SK-N-SH (cell line): ENCODE data around the gene TOPAZ1. TPM values are rescaled to one million over a fixed set of nuclear protein-coding genes. Genes with fewer than 3 reads are reported as not detected.

Experiments used
- CTCF ChIA-PET: fragments of 300-600, 350-600 bp; formaldehyde crosslinking; extraction: SDS; loops from one replicate; lab custom pipeline; 2021; lab: Yijun Ruan, JAX
- POLR2A ChIA-PET: fragments of 350-600 bp; sonication (Branson Sonifier 250); formaldehyde crosslinking; extraction: SDS; loops from one replicate; lab custom pipeline; 2020; ENCODE audit warnings: antibody characterized with exemption, inconsistent platforms; lab: Yijun Ruan, JAX
- DNase-seq: peaks from one replicate; pipeline ENCODE4 v3.0.0; 2012
- H2AFZ ChIP-seq: fragments of 200-600 bp; sonication (generic); 2 replicates; pipeline ENCODE4 v1.8.1; 2016; ENCODE audit warnings: antibody characterized with exemption, mild to moderate bottlenecking, low read depth
- H3F3A ChIP-seq: fragments of 200-600 bp; sonication (generic); replicated peaks from 2 replicates; pipeline ENCODE3; 2016; ENCODE audit warnings: antibody characterized with exemption, mild to moderate bottlenecking; ENCODE audit not compliant: insufficient read depth
- H3K27ac ChIP-seq, 2 experiments: fragments of 200-500 bp in 1 of 2; fragments of 200-600 bp in 1 of 2; sonication (Bioruptor generic) in 1 of 2; sonication (generic), shearing (Covaris generic) in 1 of 2; 2 replicates each; pipeline versions ENCODE4 v1.5.1 to v1.6.1; 2014 to 2016; ENCODE audit warnings: low read depth in 2 of 2, inconsistent platforms in 1 of 2, low read length in 1 of 2, mild to moderate bottlenecking in 1 of 2, mixed read lengths in 1 of 2
- H3K27me3 ChIP-seq: fragments of 200-600 bp; sonication (generic), shearing (Covaris generic); 2 replicates; pipeline ENCODE4 v1.6.1; 2016; ENCODE audit warnings: mixed run types; ENCODE audit not compliant: insufficient read depth
- H3K36me3 ChIP-seq, 2 experiments: fragments of 200-500 bp in 1 of 2; fragments of 200-600 bp in 1 of 2; sonication (Bioruptor generic) in 1 of 2; sonication (generic) in 1 of 2; replicated peaks in 1 of 2; 2 replicates each; pipeline versions ENCODE3 to v1.5.1; 2014 to 2016; ENCODE audit warnings: low read length in 1 of 2, mild to moderate bottlenecking in 1 of 2; ENCODE audit not compliant: insufficient read depth in 2 of 2, control insufficient read depth in 1 of 2
- H3K4me1 ChIP-seq, 2 experiments: fragments of 200-500 bp in 1 of 2; fragments of 200-600 bp in 1 of 2; sonication (Bioruptor generic) in 1 of 2; sonication (generic), shearing (Covaris generic) in 1 of 2; 2 replicates each; pipeline versions ENCODE4 v1.5.1 to v1.6.1; 2014 to 2016; ENCODE audit warnings: low read depth in 1 of 2, low read length in 1 of 2, mixed run types in 1 of 2; ENCODE audit not compliant: insufficient read depth in 2 of 2, control insufficient read depth in 1 of 2
- H3K4me2 ChIP-seq: fragments of 200-600 bp; sonication (generic), shearing (Covaris generic); 2 replicates; pipeline ENCODE4 v1.6.1; 2017; ENCODE audit warnings: mixed run types
- H3K4me3 ChIP-seq, 2 experiments: fragments of 200-500 bp in 1 of 2; fragments of 200-600 bp in 1 of 2; sonication (Bioruptor generic) in 1 of 2; sonication (generic), shearing (Covaris generic) in 1 of 2; 2 replicates each; pipeline versions ENCODE4 v1.5.1 to v1.8.1; 2014 to 2016; ENCODE audit warnings: low read depth in 2 of 2, inconsistent platforms in 1 of 2, low read length in 1 of 2, mild to moderate bottlenecking in 1 of 2, mixed read lengths in 1 of 2, moderate library complexity in 1 of 2
- H3K79me2 ChIP-seq: fragments of 200-600 bp; sonication (generic); 2 replicates; pipeline ENCODE4 v1.8.1; 2017; ENCODE audit warnings: mild to moderate bottlenecking; ENCODE audit not compliant: insufficient read depth
- H3K9ac ChIP-seq: fragments of 200-600 bp; sonication (generic); 2 replicates; pipeline ENCODE4 v1.6.1; 2017; ENCODE audit warnings: mixed run types
- H3K9me2 ChIP-seq: fragments of 200-600 bp; sonication (generic); 2 replicates; pipeline ENCODE4 v1.6.1; 2017; ENCODE audit warnings: mixed run types
- H3K9me3 ChIP-seq: fragments of 200-600 bp; sonication (generic); 2 replicates; pipeline ENCODE4 v1.6.1; 2017; ENCODE audit warnings: mixed run types, mild to moderate bottlenecking, moderate library complexity
- H4K20me1 ChIP-seq: fragments of 200-600 bp; sonication (generic); 2 replicates; pipeline ENCODE4 v1.6.1; 2017; ENCODE audit warnings: mild to moderate bottlenecking, mixed run types; ENCODE audit not compliant: insufficient read depth
- CTCF ChIP-seq: fragments of 200-600 bp; sonication (generic); IDR thresholded peaks from 2 replicates; pipeline ENCODE4 v1.6.1; 2017; ENCODE audit warnings: antibody characterized with exemption, mild to moderate bottlenecking, moderate library complexity
- ELF1 ChIP-seq: IDR thresholded peaks from 2 replicates; pipeline ENCODE4 v1.4.0; 2012
- EP300 ChIP-seq, 2 experiments: IDR thresholded peaks; 2 replicates each; pipeline versions ENCODE4 v1.4.0 to v1.6.1; 2012; ENCODE audit warnings: borderline replicate concordance in 1 of 2, low read depth in 1 of 2, low read length in 1 of 2
- FOSL2 ChIP-seq: IDR thresholded peaks from 2 replicates; pipeline ENCODE4 v1.4.0; 2012; ENCODE audit warnings: low read depth, mild to moderate bottlenecking, moderate library complexity, borderline replicate concordance
- FOXJ3 ChIP-seq: sonication (generic); formaldehyde crosslinking; IDR thresholded peaks from 2 replicates; pipeline ENCODE4 v1.5.1; 2020; ENCODE audit warnings: mild to moderate bottlenecking, missing genetic modification reagents
- GABPA ChIP-seq: IDR thresholded peaks from 2 replicates; pipeline ENCODE4 v1.4.0; 2012; ENCODE audit warnings: low read depth, mild to moderate bottlenecking
- GATA2 ChIP-seq: sonication (generic); formaldehyde crosslinking; IDR thresholded peaks from 2 replicates; pipeline ENCODE4 v1.5.0; 2020; ENCODE audit warnings: mild to moderate bottlenecking, missing genetic modification reagents
- MEF2A ChIP-seq: IDR thresholded peaks from 2 replicates; pipeline ENCODE4 v1.4.0; 2012; ENCODE audit warnings: low read depth, borderline replicate concordance
- MXI1 ChIP-seq: IDR thresholded peaks from 2 replicates; pipeline ENCODE4 v1.6.1; 2012; ENCODE audit warnings: mild to moderate bottlenecking, low read depth, low read length, improper control_type of control experiment
- NFIC ChIP-seq: IDR thresholded peaks from 2 replicates; pipeline ENCODE4 v1.4.0; 2012; ENCODE audit warnings: borderline replicate concordance
- NRF1 ChIP-seq: IDR thresholded peaks from 2 replicates; pipeline ENCODE4 v1.6.1; 2012; ENCODE audit warnings: low read depth, mild to moderate bottlenecking, low read length
- POLR2AphosphoS5 ChIP-seq: IDR thresholded peaks from 2 replicates; pipeline ENCODE4 v1.6.1; 2012; ENCODE audit warnings: low read depth, low read length
- RAD21 ChIP-seq: IDR thresholded peaks from 2 replicates; pipeline ENCODE4 v1.6.1; 2012; ENCODE audit warnings: mild to moderate bottlenecking, low read length
- RCOR1 ChIP-seq: fragments of 150-350 bp; IDR thresholded peaks from 2 replicates; pipeline ENCODE4 v1.6.1; 2017; ENCODE audit warnings: antibody characterized with exemption, low read length
- REST ChIP-seq: IDR thresholded peaks from 2 replicates; pipeline ENCODE4 v1.6.1; 2012; ENCODE audit warnings: mild to moderate bottlenecking, low read depth, low read length, moderate library complexity
- RFX5 ChIP-seq: IDR thresholded peaks from 2 replicates; pipeline ENCODE4 v1.6.1; 2012; ENCODE audit warnings: mild to moderate bottlenecking, improper control_type of control experiment, low read length
- SIN3A ChIP-seq: IDR thresholded peaks from 2 replicates; pipeline ENCODE4 v1.6.1; 2012; ENCODE audit warnings: low read depth, mild to moderate bottlenecking, low read length, moderate library complexity, borderline replicate concordance
- TAF1 ChIP-seq: IDR thresholded peaks from 2 replicates; pipeline ENCODE4 v1.6.1; 2012; ENCODE audit warnings: low read depth, mild to moderate bottlenecking, low read length, moderate library complexity, borderline replicate concordance
- USF2 ChIP-seq: fragments of 150-350 bp; IDR thresholded peaks from 2 replicates; pipeline ENCODE4 v1.6.1; 2017; ENCODE audit warnings: antibody characterized with exemption, low read length, low read depth, borderline replicate concordance
- WGBS: methylation state at CpG from one replicate; pipeline ENCODE4 v1.1.6; 2017; ENCODE audit warnings: low lambda C conversion rate; 5-methylcytosine and 5-hydroxymethylcytosine counted together
- polyA plus RNA-seq, 3 experiments: library from polyadenylated mRNA; depleted of rRNA; stranded (reverse); fragments of >200 nt; gene quantifications; 2 replicates each; pipeline ENCODE4 v1.2.3, GENCODE V29; 2012

Gene TOPAZ1
- polyA plus RNA-seq, 1 of the 3 experiments (the other 2 are of a cell fraction): not detected

GRCh38 chr3:44329946-44330345 lies 88.3 kb downstream of the TOPAZ1 start (continued):
- no peak for TF ChIP-seq RFX5
- TF ChIP-seq MEF2A: no peak
- TF ChIP-seq FOSL2: no peak
- TF ChIP-seq, all 33 proteins: peak for 0

GRCh38 chr3:44330444-44330843 lies 88.8 kb downstream of the TOPAZ1 start:
- H3K4me2 ChIP-seq: no peak overlapping the region
- no peak for TF ChIP-seq USF2
- no peak for TF ChIP-seq RFX5
- TF ChIP-seq FOXJ3: no peak
- TF ChIP-seq FOSL2: no peak
- no peak for TF ChIP-seq RCOR1
- TF ChIP-seq POLR2AphosphoS5: no peak
- TF ChIP-seq NFIC: no peak
- no peak for TF ChIP-seq GABPA
- TF ChIP-seq ELF1: no peak
- TF ChIP-seq SIN3A: no peak
- TF ChIP-seq RAD21: no peak
- no peak for TF ChIP-seq MEF2A
- no peak for TF ChIP-seq EP300 (IDR thresholded peaks at IDR 0.05; ENCODE audit: borderline replicate concordance in 1 of 2, low read depth in 1 of 2, low read length in 1 of 2)
- no peak for TF ChIP-seq GATA2
- no peak for TF ChIP-seq NRF1
- TF ChIP-seq, all 33 proteins: peak for 0
- H3K4me3 ChIP-seq: no peak overlapping the region
- peaks cover 5% of the 10 kb centered on the region; the same call in 1 of the 2 replicates for H3K9me3 ChIP-seq
- 74% methylated on average over 2 of the region's 2 CpGs for WGBS
- H3K79me2 ChIP-seq: no peaks in the 10 kb centered on the region
- no peaks in the 10 kb centered on the region for H4K20me1 ChIP-seq
- no peaks in the 10 kb centered on the region for H3K27me3 ChIP-seq
- ChIA-PET POLR2A (interaction anchor here (1.6 kb wide), 1 partner anchor 8 kb away, joined by 7 read pairs; the partner anchor contains the start of gene TCAIM), CTCF (interaction anchor here (1.1 kb wide), 1 partner anchor 120 kb away, joined by 3 read pairs; no protein-coding TSS in a partner anchor)
- H3K9me2 ChIP-seq: no peaks in the 10 kb centered on the region
- H2AFZ ChIP-seq: no peak overlapping the region
- no peak overlapping the region for H3K27ac ChIP-seq
- H3K9ac ChIP-seq: no peak overlapping the region
- H3F3A ChIP-seq: no peaks in the 10 kb centered on the region
- no peaks in the 10 kb centered on the region for H3K36me3 ChIP-seq
- H3K4me1 ChIP-seq: no peaks in the 10 kb centered on the region
- no peak for DNase-seq

GRCh38 chr3:44334326-44334725 lies 92.6 kb downstream of the TOPAZ1 start:
- no peak overlapping the region for H3K4me2 ChIP-seq
- H2AFZ ChIP-seq: no peak overlapping the region
- H3K36me3 ChIP-seq: no peaks in the 10 kb centered on the region
- H3K4me1 ChIP-seq: peaks cover 0 to 6% of the 10 kb centered on the region in 2 experiments; a peak in 2 of 4 replicates
- H3K9me3 ChIP-seq: no peaks in the 10 kb centered on the region
- DNase-seq: no peak
- ChIA-PET POLR2A (no interaction called here), CTCF (no interaction called here)
- peaks cover 3% of the 10 kb centered on the region for H3K79me2 ChIP-seq
- no peak overlapping the region for H3K9ac ChIP-seq
- no peaks in the 10 kb centered on the region for H3F3A ChIP-seq
- no peak overlapping the region for H3K27ac ChIP-seq
- WGBS: 56% methylated on average over 2 of the region's 2 CpGs
- H4K20me1 ChIP-seq: no peaks in the 10 kb centered on the region
- H3K4me3 ChIP-seq: no peak overlapping the region
- H3K9me2 ChIP-seq: no peaks in the 10 kb centered on the region
- no peaks in the 10 kb centered on the region for H3K27me3 ChIP-seq
- no peak for TF ChIP-seq CTCF
- no peak for TF ChIP-seq TAF1
- TF ChIP-seq NFIC: no peak
- TF ChIP-seq REST: no peak
- TF ChIP-seq RAD21: no peak
- TF ChIP-seq GATA2: no peak
- no peak for TF ChIP-seq MXI1
- no peak for TF ChIP-seq FOXJ3
- no peak for TF ChIP-seq MEF2A
